NCI-H510A treated with DMSO at 0.1 percent for 48 hours (cell line): ENCODE measurements around the gene PAWR.
"Not testable (repeated sequence)": the region's sequence is repeated elsewhere in the genome, so short reads cannot be mapped to it uniquely, and the experiment has no call there.

Source experiments
- DNase-seq: peaks from one replicate; lab custom pipeline; 2025; lab: John Stamatoyannopoulos, UW

Gene PAWR

DNA sequence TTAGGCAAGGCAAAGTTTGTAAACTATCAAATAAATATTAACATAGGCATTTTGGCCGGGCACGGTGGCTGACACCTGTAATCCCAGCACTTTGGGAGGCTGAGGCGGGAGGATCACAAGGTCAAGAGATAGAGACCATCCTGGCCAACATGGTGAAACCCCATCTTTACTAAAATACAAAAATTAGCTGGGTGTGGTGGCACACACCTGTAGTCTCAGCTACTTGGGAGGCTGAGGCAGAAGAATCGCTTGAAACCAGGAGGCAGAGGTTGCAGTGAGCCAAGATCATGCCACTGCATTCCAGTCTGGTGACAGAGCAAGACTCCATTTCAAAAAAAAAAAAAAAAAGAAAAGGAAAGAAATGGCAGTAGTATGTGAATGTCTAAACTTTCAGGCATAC is 43.9 kb downstream of the PAWR start:
- not testable (repeated sequence) for DNase-seq

DNA sequence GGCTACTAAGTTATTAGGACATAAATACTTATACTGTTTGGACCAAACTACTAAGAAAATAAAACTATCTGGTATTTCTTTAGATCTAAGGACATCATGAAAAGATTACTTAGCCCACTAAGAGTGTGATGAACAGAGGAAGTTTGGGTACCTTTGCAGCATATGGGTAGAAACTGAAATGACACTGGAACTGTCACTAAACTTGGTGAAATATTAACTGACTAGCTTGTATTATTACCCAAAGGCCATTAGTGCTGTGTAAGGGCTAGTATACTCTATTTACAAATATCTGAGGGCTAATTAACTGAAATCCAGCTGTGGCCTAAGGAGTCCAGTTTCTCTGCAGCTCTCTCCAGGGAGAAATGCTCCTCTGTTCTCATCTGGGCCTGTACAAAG is 45.5 kb downstream of the PAWR start:
- no peak for DNase-seq

DNA sequence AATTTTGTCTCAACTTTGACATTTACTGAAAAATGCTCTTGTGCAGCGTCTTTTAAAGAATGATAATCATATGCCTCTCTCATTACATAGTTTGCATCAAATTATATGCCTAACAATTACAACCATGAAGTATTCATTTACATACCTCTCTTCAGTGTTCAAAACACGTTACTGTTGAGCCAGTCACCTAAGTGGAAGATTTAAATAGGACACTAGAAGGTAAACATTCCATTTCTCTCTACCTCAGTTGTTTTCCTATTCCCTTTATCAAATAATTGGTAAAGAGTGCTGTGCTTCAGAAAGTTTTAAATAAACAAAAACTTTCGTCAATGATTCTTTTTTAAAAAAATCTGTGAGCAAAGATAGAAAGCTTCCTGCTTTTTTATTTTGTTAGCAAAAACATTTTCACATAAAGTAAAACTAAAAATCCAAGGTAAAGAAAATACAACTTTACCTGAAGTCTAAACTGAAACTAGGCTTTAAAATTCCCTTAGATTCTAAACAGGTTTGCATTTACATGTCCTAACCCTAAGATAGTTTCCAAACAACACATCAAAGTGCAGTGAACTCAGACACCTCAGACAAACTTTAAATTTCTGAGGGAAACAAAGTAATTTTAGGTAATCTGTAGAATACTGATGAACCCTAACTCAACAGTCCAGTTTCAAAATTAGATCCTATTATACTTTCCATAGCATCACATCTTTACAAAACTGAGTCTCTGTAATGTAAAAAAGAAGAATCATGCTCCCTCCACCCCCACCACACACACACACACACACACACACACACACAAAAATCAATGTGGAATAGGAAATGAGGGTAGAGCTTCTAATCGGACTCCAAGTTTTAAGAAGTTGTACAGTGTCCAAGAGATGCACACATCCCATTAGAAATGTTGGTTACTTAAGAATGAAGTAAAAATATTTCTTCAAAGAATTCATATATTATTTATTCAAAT is 46.2 kb downstream of the PAWR start:
- DNase-seq: no peak

DNA sequence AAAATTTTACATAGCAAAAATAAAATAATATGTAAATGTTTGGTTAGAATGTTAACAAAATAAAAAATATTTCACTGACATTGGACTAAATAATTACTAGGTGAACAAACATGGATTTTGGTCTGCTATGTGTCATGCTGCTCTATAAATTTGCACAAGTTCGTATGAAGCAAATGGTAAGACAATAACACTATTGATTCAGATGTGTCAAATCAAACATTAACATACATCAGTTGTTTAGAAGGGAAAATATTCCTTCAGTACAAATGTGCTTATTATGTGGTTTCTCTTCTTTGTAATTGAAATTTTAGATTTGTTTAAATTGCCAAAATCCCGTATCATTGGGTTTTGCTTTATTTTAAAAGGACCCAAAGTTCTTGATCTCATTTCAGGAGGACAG is 46.9 kb downstream of the PAWR start:
- DNase-seq: no peak

DNA sequence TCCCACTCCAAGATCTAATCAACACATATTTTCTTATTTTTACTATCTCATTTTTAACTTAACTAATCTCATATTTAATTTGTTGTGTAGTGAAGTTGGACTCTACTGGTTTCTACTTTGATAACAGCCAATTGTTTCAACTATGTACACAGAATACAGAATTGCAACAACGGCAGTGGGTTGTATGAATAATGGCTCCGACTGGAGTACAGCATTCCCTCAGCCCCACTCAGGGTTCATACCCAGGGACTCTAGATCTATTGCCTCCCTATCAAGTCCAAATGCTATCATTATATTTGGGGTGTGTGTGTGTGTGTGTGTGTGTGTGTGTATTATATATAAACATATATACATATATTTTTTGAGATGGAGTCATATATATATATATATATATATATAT is 52.3 kb downstream of the PAWR start:
- DNase-seq: no peak

DNA sequence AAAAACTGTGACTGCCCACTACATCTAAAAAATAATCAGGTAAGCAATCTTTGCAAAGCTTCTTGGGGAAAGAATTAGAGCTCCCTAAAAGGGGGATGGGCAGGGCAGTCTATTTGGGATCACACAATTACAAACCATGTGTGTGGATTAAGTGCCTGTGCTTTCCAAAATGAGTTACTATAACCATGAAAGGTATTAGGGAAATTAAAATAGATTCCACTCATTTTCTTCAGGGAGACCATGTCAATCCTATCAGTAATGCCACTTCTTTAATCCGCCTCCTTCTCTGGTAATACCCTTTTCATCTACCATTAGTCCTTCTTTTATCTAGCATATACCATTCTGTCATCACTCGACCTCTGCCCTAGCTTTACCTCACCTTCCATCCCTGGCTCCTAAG is 53.7 kb downstream of the PAWR start:
- no peak for DNase-seq

DNA sequence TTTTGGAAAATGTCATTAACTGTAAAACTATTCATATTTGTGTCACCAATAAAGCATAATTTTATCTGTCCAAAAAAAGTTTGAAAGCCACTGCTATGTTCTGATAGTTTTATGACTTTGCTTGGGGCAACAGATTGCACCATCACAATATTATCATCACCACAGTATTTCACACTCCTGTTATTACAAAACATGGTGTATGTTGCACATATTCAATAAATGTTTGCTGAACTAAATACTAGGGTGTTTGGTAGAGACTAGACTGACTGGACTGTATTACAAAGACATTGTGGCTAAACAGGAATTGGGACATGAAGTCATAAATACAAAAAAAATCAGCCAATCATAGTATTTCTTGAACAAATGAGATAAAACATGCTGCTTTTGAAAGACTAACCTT is 55.1 kb downstream of the PAWR start:
- DNase-seq: no peak

DNA sequence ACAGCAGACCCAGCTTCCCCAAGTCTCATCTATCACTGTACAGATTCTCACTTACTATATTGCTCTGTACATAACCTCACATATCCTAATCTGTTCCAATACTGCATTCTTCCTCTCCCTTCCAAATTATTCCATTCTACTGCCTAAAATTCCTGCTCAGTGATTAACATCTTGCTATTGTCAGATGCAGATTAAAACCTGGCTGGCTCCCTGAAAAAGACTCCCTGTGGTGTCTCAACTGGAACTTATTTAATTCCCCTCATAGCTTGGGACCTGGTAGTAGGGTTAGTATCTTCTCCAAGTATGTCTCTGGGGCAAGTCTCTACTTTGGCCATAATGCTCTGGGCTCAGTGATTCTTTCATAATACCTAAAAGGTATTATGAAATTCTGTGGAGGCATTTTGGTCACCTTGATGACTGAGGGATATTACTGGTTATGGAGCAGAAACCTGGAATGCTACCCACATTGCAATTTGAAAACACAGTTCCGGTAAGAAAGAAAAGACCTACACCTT is 55.8 kb downstream of the PAWR start:
- DNase-seq: no peak

DNA sequence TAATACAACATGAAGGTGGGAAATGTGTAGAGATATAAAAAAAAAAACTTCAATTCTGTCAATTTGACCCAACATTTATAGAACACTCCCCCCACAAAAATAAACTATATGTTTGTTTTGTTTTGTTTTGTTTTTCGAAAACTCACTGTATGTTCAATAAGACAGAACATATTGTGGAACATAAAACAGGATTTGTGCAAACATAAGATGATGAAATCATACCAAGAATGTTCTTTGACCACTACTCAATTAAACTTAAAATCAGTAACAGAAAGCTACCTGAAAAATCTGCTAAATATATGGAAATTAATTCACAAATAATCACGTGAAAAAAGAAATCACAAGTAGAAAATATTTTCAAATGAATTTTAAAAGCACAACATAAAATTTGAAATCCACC is 61.2 kb downstream of the PAWR start:
- DNase-seq: no peak

DNA sequence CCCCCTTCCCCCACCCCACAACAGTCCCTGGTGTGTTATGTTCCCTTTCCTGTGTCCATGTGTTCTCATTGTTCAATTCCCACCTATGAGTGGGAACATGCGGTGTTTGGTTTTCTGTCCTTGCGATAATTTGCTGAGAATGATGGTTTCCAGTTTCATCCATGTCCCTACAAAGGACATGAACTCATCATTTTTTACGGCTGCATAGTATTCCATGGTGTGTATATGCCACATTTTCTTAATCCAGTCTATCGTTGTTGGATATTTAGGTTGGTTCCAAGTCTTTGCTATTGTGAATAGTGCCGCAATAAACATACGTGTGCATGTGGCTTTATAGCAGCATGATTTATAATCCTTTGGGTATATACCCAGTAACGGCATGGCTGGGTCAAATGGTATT is 64.0 kb downstream of the PAWR start:
- not testable (repeated sequence) for DNase-seq

DNA sequence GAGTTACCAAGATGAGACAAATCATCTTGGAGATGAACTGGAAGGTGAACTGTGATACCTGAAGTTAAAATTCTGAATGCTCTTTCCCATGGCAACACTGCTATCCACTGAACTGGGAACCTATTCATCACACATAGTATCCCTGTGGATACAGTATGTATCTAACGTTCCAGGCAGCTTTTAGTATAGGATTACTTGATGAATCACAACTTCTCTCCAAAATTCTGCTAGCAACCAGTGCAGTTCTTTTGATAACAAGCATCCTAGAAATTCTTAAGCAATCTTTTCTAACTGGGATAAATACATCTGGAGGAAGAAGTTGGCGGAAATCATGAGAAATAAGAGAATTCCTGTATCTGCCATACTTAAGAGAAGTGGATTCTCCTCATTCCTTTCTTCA is 66.4 kb downstream of the PAWR start:
- no peak for DNase-seq

DNA sequence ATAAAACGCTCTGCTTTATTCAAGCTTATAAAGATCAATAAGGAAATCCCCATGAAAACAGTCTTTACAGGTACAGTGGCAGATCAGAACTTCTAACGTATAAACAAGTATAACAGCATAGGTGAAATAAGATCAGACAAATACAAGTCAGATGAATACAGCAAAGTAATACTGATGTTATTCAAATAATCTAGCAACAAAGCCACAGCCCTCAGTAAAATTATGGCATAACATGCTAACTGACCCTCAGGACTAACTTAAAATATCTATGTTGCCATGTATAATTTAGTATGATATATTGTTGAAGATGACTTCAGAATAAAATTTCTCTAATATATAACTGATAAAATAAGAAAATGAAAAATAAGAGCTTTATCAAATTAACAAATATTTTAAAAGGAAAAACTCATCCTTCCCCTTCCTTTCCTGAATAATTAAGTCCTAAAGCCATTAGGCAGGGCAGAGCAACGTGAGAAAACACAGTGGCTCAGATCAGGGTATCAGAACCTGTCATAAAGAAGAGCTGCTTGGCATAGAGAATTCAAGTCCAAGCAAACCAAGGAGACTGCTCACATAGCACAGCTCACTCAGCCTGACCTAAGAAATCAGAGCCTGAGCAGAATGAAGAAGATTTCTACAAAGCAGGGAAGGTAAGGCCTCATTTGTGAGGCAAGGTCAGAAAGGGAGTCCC is 70.7 kb downstream of the PAWR start:
- DNase-seq: no peak

DNA sequence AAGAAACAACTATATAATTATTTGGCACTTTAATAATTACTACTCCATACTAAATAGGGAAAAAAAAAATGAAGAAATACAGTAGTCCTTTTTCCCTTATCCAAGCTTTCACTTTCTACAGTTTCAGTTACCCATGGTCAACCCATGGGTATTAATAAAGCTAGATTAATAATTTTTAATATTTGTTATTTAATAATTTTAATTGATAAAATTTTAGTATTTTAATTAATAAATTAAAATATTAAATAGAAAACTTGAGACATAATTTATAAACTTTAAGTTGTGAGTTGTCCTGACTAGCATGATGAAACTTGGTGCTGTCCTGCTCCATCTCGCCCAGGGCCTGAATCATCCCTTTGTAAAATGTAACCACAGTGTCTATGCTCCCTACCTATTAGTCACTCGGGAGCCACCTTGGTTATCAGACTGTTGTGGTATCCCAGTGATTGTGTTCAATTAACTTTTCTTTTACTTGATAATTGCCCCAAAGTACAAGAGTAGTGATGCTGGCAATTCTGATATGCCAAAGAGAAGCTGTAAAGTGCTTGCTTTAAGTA is 71.8 kb downstream of the PAWR start:
- DNase-seq: no peak

DNA sequence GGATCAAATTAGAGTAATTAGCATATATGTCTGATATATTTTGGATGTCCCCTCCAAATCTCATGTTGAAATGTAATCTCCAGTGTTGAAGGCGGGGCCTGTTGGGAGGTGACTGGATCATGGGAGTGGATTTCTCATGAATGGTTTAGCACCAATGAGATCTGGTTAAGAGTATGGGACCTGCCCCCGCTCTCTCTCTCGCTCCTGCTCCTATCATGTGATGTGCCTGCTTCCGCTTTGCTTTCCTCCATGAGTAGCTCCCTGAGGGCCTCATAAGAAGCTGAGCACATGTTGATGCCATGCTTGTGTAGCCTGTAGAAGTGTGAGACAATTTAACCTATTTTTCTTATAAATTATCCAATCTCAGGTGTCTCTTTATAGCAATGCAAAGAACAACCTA is 73.1 kb downstream of the PAWR start:
- DNase-seq: no peak

DNA sequence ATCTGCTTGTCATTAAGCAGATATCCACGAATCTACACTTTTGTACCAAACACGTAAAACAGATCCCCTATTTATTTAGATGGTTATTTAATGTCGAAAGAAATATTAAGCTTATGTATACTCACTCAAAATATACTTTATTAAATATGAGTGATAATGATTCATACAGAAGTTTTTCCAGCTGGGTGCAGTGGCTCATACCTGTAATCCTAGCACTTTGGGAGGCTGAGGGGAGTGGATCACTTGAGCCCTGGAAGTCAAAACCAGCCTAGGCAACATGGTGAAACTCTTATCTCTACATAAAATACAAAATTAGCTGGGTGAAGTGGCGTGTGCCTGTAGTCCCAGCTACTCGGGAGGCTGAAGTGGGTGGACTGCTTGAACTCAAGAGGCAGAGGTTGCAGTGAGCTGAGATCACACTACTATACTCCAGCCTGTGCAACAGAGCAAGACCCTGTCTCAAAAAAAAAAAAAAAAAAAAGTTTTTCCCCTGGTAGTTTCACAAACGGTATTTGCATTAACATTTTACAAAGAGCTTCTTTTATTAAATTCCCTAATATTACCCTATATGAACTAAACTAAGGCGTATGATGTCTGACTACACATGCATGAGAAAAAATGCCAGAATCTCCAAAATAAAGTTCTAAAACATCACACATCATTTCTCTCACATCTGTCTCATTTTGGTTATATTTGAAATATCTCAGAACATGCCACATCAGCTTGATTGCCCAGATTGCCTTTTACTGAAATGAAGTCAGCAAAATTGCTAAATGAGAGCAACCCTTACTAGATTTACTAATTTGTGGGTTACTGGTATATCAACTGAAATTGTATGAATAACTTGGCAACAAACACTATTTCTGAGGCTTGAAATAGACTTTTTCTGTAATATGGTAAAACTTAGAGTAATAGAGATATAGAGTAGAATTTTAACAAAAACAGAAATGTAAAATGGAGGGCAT is 74.9 kb downstream of the PAWR start:
- peak; percentile 53 for DNase-seq

DNA sequence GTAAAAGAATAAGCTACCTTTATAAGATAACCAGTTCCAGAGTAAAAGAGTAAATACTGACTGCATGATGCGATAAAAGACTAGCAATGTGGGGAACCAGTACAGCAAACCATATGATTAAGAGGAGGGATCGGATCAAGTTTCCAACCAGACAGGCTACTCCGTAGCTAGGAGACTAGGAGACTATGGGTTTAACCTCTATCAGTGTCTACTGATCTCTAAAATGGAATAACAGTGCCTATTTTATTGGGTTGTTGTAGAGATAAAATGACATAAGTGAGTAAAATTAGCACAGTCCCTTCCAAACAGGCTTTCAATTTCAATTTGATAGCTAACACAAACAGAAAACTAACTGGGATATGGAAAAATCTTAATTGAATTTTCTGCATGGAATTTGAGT is 76.0 kb downstream of the PAWR start:
- DNase-seq: peak; percentile 45

DNA sequence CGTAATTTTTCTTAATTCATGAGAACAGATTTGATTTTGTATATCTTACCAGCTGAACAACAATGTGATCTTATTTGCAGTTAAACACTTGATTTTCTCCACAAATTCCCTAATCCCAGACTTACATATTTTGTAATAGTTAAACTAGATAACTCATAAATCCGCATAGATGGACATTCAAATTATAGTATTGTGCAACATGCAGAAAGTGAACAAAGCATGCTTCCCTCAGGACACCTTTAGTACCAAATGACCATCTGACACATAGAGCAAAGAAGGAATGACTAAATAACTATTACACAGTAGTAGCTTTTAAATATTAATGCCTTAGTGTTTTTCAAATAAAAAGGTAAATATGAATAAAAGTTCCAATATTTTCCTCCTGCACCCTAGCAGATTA is 88.9 kb downstream of the PAWR start:
- no peak for DNase-seq

DNA sequence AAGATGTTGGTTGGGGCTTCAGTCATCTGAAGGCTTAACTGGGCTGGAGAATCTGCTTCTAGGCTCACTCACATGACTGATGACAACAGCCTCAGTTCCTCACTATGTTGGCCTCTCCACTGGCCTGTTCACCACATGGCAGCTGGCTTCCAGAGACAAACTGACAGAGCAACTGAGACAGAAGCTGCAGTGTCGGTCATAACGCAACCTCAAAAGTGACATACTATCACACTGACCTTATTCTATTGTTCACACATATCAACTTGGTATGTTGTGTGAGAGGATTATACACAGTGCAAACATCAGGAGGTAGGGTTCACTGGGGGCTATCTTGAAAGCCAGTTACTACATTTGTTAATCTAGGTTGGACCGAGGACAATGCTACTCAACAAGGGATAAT is 92.9 kb downstream of the PAWR start:
- no peak for DNase-seq

DNA sequence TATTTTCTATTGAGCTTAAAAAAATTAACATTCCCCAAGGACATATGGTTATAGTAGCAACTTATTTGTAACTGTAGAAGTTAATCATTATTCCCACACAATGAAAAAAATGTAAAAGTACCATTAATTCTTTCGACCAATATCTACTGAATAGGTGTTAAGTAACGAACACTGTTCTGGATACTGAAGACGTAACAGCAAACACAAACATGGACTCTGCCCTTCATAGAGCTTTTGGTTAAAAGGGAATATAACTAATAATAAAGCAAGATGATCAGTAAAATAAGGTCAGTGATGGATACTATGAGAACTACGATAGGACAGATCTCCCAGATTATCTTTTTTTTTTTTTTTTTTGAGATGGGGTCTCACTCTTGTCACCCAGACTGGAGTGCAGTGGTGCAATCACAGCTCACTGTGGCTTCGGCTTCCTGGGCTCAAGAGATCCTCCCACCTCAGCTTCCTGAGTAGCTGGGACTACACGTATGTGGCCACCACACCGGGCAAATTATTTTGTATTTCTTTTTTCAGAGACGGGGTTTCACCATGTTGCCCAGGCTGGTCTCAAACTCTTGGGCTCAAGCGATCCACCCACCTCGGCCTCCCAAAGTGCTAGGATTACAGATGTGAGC is 93.9 kb downstream of the PAWR start:
- no peak for DNase-seq

DNA sequence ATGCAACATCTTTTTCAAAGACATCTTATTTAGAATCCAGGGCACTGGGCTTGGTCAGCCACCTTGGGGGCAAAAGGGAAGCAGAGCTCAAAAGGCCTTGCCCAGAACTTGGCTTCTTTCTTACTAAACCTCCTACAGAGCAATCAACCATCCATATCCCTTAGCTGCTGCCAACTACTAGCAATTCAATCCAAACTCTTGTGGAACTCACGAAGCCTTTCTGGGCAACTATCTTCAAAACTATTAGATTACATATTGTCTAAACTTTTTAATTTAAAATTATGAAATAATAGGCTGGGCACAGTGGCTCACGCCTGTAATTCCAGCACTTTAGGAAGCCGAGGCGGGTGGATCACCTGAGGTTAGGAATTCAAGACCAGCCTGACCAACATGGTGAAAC is 95.5 kb downstream of the PAWR start:
- DNase-seq: no peak

DNA sequence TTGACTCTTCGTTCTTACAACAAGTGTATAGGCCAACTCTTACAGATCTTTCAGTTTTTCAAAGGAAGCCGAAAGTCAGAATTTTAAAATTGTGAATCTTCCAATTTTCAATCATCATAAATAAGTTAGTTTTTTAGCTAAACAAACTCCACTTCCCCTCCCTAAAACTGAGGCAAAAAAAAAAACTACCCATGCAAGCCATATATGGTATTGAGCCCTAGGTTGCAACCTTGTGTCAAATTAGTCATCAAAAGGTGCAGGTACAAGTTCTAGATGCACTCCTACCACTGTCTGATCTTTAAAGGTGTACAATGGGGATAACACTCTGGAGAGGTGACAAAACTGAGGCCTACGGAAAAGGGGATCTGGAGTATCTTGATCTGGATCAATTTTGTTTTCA is 97.9 kb downstream of the PAWR start:
- no peak for DNase-seq
